Tibial nerve (tissue), 4 donors: ENCODE data around the gene SLC35F1.

Experiments used
- CTCF ChIP-seq, 5 experiments: fragments of 200-600 bp in 3 of 5; fragments of 450-650 bp in 2 of 5; sonication (generic) in 3 of 5; IDR thresholded peaks; one replicate each; pipeline ENCODE4 v1.5.1; 2016 to 2019; ENCODE audit warnings: antibody characterized with exemption in 5 of 5, mild to moderate bottlenecking in 3 of 5, moderate library complexity in 2 of 5
- EP300 ChIP-seq, 2 donors: sonication (generic); formaldehyde crosslinking; IDR thresholded peaks; one replicate each; pipeline ENCODE4 v1.6.1; 2017; ENCODE audit warnings: antibody characterized with exemption in 2 of 2, mild to moderate bottlenecking in 1 of 2
- POLR2A ChIP-seq, 2 donors: fragments of 450-650 bp; IDR thresholded peaks; one replicate each; pipeline ENCODE4 v1.6.1; 2017; ENCODE audit warnings: antibody characterized with exemption in 2 of 2, mild to moderate bottlenecking in 2 of 2, moderate library complexity in 2 of 2

GRCh38 chr6:118017301-118017848, 110.3 kb downstream of the SLC35F1 start:
- TF ChIP-seq CTCF (IDR thresholded peaks at IDR 0.05) (no peak), POLR2A (IDR thresholded peaks at IDR 0.05) (no peak), EP300 (IDR thresholded peaks at IDR 0.05) (no peak)
